Neuron (in vitro differentiated cells): Measurements from ENCODE around the gene BABAM2.
"Not testable (repeated sequence)": the region's sequence is repeated elsewhere in the genome, so short reads cannot be mapped to it uniquely, and the experiment has no call there.

Experiments used
- H2AFZ ChIP-seq: one replicate; pipeline ENCODE4 v1.6.1; 2013; ENCODE audit warnings: low read depth, mild to moderate bottlenecking, inconsistent platforms, low read length, moderate library complexity
- H3K27me3 ChIP-seq: one replicate; pipeline ENCODE4 v1.6.1; 2013; ENCODE audit warnings: low read length; ENCODE audit not compliant: insufficient read depth
- H3K36me3 ChIP-seq: one replicate; pipeline ENCODE4 v1.6.1; 2013; ENCODE audit warnings: low read length; ENCODE audit not compliant: insufficient read depth
- H3K4me1 ChIP-seq: one replicate; pipeline ENCODE4 v1.6.1; 2013; ENCODE audit warnings: low read length; ENCODE audit not compliant: insufficient read depth
- H3K4me3 ChIP-seq: 2 replicates; pipeline ENCODE4 v1.5.1; 2013; ENCODE audit warnings: mild to moderate bottlenecking, low read length, moderate library complexity
- H3K9me3 ChIP-seq: one replicate; pipeline ENCODE4 v1.6.1; 2013; ENCODE audit warnings: low read length

Gene BABAM2

GRCh38 chr2:28253543-28253942 lies 363.0 kb downstream of the BABAM2 start:
- Histone ChIP-seq H3K9me3 (no peaks in the 10 kb centered on the region), H3K27me3 (no peaks in the 10 kb centered on the region), H3K4me3 (no peak overlapping the region), H3K4me1 (no peaks in the 10 kb centered on the region), H2AFZ (no peak overlapping the region), H3K36me3 (no peaks in the 10 kb centered on the region)

GRCh38 chr2:28255231-28255630 lies 364.7 kb downstream of the BABAM2 start:
- not testable (repeated sequence) for H3K36me3 ChIP-seq, H3K9me3 ChIP-seq, H2AFZ ChIP-seq, H3K4me3 ChIP-seq, H3K27me3 ChIP-seq, H3K4me1 ChIP-seq

GRCh38 chr2:28257182-28257581 lies 366.7 kb downstream of the BABAM2 start:
- Histone ChIP-seq H3K36me3 (no peaks in the 10 kb centered on the region), H3K27me3 (no peaks in the 10 kb centered on the region), H3K4me1 (no peaks in the 10 kb centered on the region), H2AFZ (no peak overlapping the region), H3K4me3 (no peak overlapping the region), H3K9me3 (no peaks in the 10 kb centered on the region)

- H2AFZ ChIP-seq, H3K27me3 ChIP-seq, H3K9me3 ChIP-seq, H3K4me3 ChIP-seq, H3K36me3 ChIP-seq, H3K4me1 ChIP-seq: not testable (repeated sequence)
Measured at GRCh38 chr2:28259226-28259625, 368.7 kb downstream of the BABAM2 start.

GRCh38 chr2:28263690-28264089 lies 373.2 kb downstream of the BABAM2 start:
- Histone ChIP-seq H3K9me3 (no peaks in the 10 kb centered on the region), H3K4me1 (peaks cover 8% of the 10 kb centered on the region), H3K27me3 (no peaks in the 10 kb centered on the region), H2AFZ (no peak overlapping the region), H3K4me3 (no peak overlapping the region), H3K36me3 (no peaks in the 10 kb centered on the region)

GRCh38 chr2:28267282-28267681 lies 376.8 kb downstream of the BABAM2 start:
- H2AFZ ChIP-seq: no peak overlapping the region
- no peak overlapping the region for H3K4me3 ChIP-seq
- no peaks in the 10 kb centered on the region for H3K9me3 ChIP-seq
- H3K4me1 ChIP-seq: peaks cover 8% of the 10 kb centered on the region
- no peaks in the 10 kb centered on the region for H3K36me3 ChIP-seq
- H3K27me3 ChIP-seq: no peaks in the 10 kb centered on the region

GRCh38 chr2:28268386-28268785 lies 377.9 kb downstream of the BABAM2 start:
- Histone ChIP-seq H3K9me3 (no peaks in the 10 kb centered on the region), H3K4me3 (no peak overlapping the region), H2AFZ (no peak overlapping the region), H3K27me3 (no peaks in the 10 kb centered on the region), H3K36me3 (no peaks in the 10 kb centered on the region), H3K4me1 (peaks cover 6% of the 10 kb centered on the region)

- H3K9me3 ChIP-seq: no peaks in the 10 kb centered on the region
- H3K4me1 ChIP-seq: no peaks in the 10 kb centered on the region
- no peak overlapping the region for H3K4me3 ChIP-seq
- no peaks in the 10 kb centered on the region for H3K27me3 ChIP-seq
- no peak overlapping the region for H2AFZ ChIP-seq
- H3K36me3 ChIP-seq: no peaks in the 10 kb centered on the region
Measured at GRCh38 chr2:28269019-28269784, 378.7 kb downstream of the BABAM2 start.

- Histone ChIP-seq H3K9me3 (no peaks in the 10 kb centered on the region), H3K4me3 (no peak overlapping the region), H3K36me3 (no peaks in the 10 kb centered on the region), H2AFZ (no peak overlapping the region), H3K27me3 (no peaks in the 10 kb centered on the region), H3K4me1 (no peaks in the 10 kb centered on the region)
Measured at GRCh38 chr2:28270456-28271152, 380.1 kb downstream of the BABAM2 start.

GRCh38 chr2:28271231-28271918 lies 380.8 kb downstream of the BABAM2 start:
- Histone ChIP-seq H3K4me3 (no peak overlapping the region), H2AFZ (no peak overlapping the region), H3K36me3 (no peaks in the 10 kb centered on the region), H3K27me3 (no peaks in the 10 kb centered on the region), H3K9me3 (no peaks in the 10 kb centered on the region), H3K4me1 (peaks cover 5% of the 10 kb centered on the region)

- no peaks in the 10 kb centered on the region for H3K9me3 ChIP-seq
- H3K27me3 ChIP-seq: no peaks in the 10 kb centered on the region
- no peak overlapping the region for H2AFZ ChIP-seq
- peaks cover 10% of the 10 kb centered on the region for H3K4me1 ChIP-seq
- H3K36me3 ChIP-seq: no peaks in the 10 kb centered on the region
- no peak overlapping the region for H3K4me3 ChIP-seq
Measured at GRCh38 chr2:28271919-28272250, 381.4 kb downstream of the BABAM2 start.

GRCh38 chr2:28273751-28274150 lies 383.2 kb downstream of the BABAM2 start:
- no peak overlapping the region for H3K4me3 ChIP-seq
- peaks cover 10% of the 10 kb centered on the region for H3K4me1 ChIP-seq
- no peaks in the 10 kb centered on the region for H3K9me3 ChIP-seq
- no peaks in the 10 kb centered on the region for H3K36me3 ChIP-seq
- no peak overlapping the region for H2AFZ ChIP-seq
- no peaks in the 10 kb centered on the region for H3K27me3 ChIP-seq

GRCh38 chr2:28274911-28275685 lies 384.6 kb downstream of the BABAM2 start:
- Histone ChIP-seq H2AFZ (no peak overlapping the region), H3K36me3 (no peaks in the 10 kb centered on the region), H3K4me3 (no peak overlapping the region), H3K4me1 (peaks cover 10% of the 10 kb centered on the region), H3K27me3 (no peaks in the 10 kb centered on the region), H3K9me3 (no peaks in the 10 kb centered on the region)
